Endothelial cell of umbilical vein (primary cell): ENCODE measurements around the gene MBD4. TPM values are rescaled to one million over a fixed set of nuclear protein-coding genes. Genes with fewer than 3 reads are reported as not detected.

Experiments
- BruUV-seq: library from RNA; stranded (reverse); fragments of 400-500 nt; replicated peaks from 2 replicates; lab custom pipeline; 2021; lab: Mats Ljungman, UMichigan
- CTCF ChIA-PET: fragments of 300-600, 350-600 bp; sonication (Branson Sonifier 250); formaldehyde crosslinking; loops from one replicate; lab custom pipeline; 2021; ENCODE audit warnings: antibody characterized with exemption, inconsistent platforms; lab: Charles Lee
- POLR2A ChIA-PET: fragments of 300-600, 350-600 bp; sonication (Branson Sonifier 250); formaldehyde crosslinking; loops from one replicate; lab custom pipeline; 2021; ENCODE audit warnings: antibody characterized with exemption, inconsistent platforms; lab: Charles Lee
- DNase-seq: peaks from one replicate; pipeline ENCODE4 v3.0.0-alpha.2; 2011; ENCODE audit warnings: low read depth, low spot score
- FAIRE-seq: peaks from 2 replicates; lab custom pipeline; 2011; peaks lifted over from hg19 to GRCh38; lab: Jason Lieb, UNC
- H2AFZ ChIP-seq: 2 replicates; pipeline ENCODE4 v1.6.0; 2012; ENCODE audit warnings: low read depth, low read length, control low read depth, inconsistent platforms
- H3K27ac ChIP-seq: 2 replicates; pipeline ENCODE4 v1.5.1; 2011; ENCODE audit warnings: low read depth, mild to moderate bottlenecking, control low read depth, low read length, moderate library complexity; ENCODE audit not compliant: insufficient read depth
- H3K27me3 ChIP-seq, 2 experiments: 2 replicates each; pipeline versions ENCODE4 v1.6.0 to v1.6.1; 2011; ENCODE audit warnings: low read length in 2 of 2, mixed read lengths in 1 of 2; ENCODE audit not compliant: control insufficient read depth in 2 of 2, insufficient read depth in 2 of 2
- H3K36me3 ChIP-seq, 2 experiments: 2 replicates in 1 of 2; 3 replicates in 1 of 2; pipeline ENCODE4 v1.5.1; 2011; ENCODE audit warnings: low read length in 2 of 2, mild to moderate bottlenecking in 1 of 2, moderate library complexity in 1 of 2; ENCODE audit not compliant: control insufficient read depth in 2 of 2, insufficient read depth in 2 of 2; ENCODE audit errors: extremely low read depth in 1 of 2
- H3K4me1 ChIP-seq: 3 replicates; pipeline ENCODE4 v1.5.1; 2011; ENCODE audit warnings: mild to moderate bottlenecking, low read length; ENCODE audit not compliant: control insufficient read depth, insufficient read depth; ENCODE audit errors: extremely low read depth
- H3K4me2 ChIP-seq: 2 replicates; pipeline ENCODE4 v1.6.1; 2011; ENCODE audit warnings: low read length, control low read depth, mixed read lengths; ENCODE audit not compliant: insufficient read depth
- H3K4me3 ChIP-seq, 3 experiments: fragments of 200-600 bp in 1 of 3; sonication (generic), shearing (Covaris generic) in 1 of 3; replicated peaks in 1 of 3; 2 replicates each; pipeline ENCODE4 v1.5.1; 2011 to 2016; ENCODE audit warnings: control low read depth in 3 of 3, low read length in 3 of 3, mild to moderate bottlenecking in 2 of 3, inconsistent platforms in 1 of 3, low read depth in 1 of 3, moderate library complexity in 1 of 3; ENCODE audit not compliant: insufficient read depth in 1 of 3
- H3K79me2 ChIP-seq: 2 replicates; pipeline ENCODE4 v1.6.0; 2012; ENCODE audit warnings: low read length, inconsistent platforms; ENCODE audit not compliant: control insufficient read depth, insufficient read depth
- H3K9ac ChIP-seq: replicated peaks from 2 replicates; pipeline ENCODE3; 2011; ENCODE audit warnings: low read length, control low read depth; ENCODE audit not compliant: insufficient read depth; ENCODE audit errors: extremely low read depth
- H3K9me1 ChIP-seq: replicated peaks from 3 replicates; pipeline ENCODE4 v1.6.0; 2011; ENCODE audit warnings: mild to moderate bottlenecking, low read length; ENCODE audit not compliant: control insufficient read depth, insufficient read depth; ENCODE audit errors: extremely low read depth
- H3K9me3 ChIP-seq: replicated peaks from 2 replicates; pipeline ENCODE4 v1.5.1; 2012; ENCODE audit warnings: low read length, inconsistent platforms; ENCODE audit not compliant: control insufficient read depth, insufficient read depth
- H4K20me1 ChIP-seq: replicated peaks from 2 replicates; pipeline ENCODE3; 2011; ENCODE audit warnings: mild to moderate bottlenecking, low read length; ENCODE audit not compliant: control insufficient read depth, insufficient read depth; ENCODE audit errors: extremely low read depth
- EZH2 ChIP-seq: IDR thresholded peaks from 2 replicates; pipeline ENCODE4 v1.6.1; 2012; ENCODE audit warnings: borderline replicate concordance, low read depth, mild to moderate bottlenecking, moderate library complexity, low read length, inconsistent platforms; ENCODE audit not compliant: severe bottlenecking
- FOS ChIP-seq: IDR thresholded peaks from 2 replicates; pipeline ENCODE4 v1.6.1; 2011; ENCODE audit warnings: mild to moderate bottlenecking, low read length, moderate library complexity, borderline replicate concordance; ENCODE audit not compliant: insufficient read depth
- GATA2 ChIP-seq: IDR thresholded peaks from 2 replicates; pipeline ENCODE4 v1.7.0; 2011; ENCODE audit warnings: low read depth, mild to moderate bottlenecking, moderate library complexity, mixed read lengths, low read length; ENCODE audit not compliant: insufficient read length, insufficient read depth
- JUN ChIP-seq: IDR thresholded peaks from 2 replicates; pipeline ENCODE4 v1.6.1; 2011; ENCODE audit warnings: borderline replicate concordance, low read depth; ENCODE audit not compliant: insufficient read length, insufficient read depth
- MYC ChIP-seq: IDR thresholded peaks from one replicate; pipeline ENCODE4 v1.6.1; 2011; ENCODE audit warnings: mild to moderate bottlenecking, low read depth, low read length
- POLR2A ChIP-seq: IDR thresholded peaks from 2 replicates; pipeline ENCODE4 v1.6.1; 2012; ENCODE audit warnings: low read depth, mild to moderate bottlenecking, control low read depth, low read length
- POLR2AphosphoS5 ChIP-seq: IDR thresholded peaks from 2 replicates; pipeline ENCODE4 v1.6.1; 2012; ENCODE audit warnings: low read depth, mild to moderate bottlenecking, control low read depth, low read length, moderate library complexity; ENCODE audit not compliant: insufficient read depth
- dilution Hi-C: fragments of 300-500 bp; cut with MboI; formaldehyde crosslinking; loops from one replicate; pipeline ENCODE4 v1.15.0; 2019; ENCODE audit warnings: low sequenced_read_pairs; ENCODE audit not compliant: extremely low pct_ligation_motif_present
- intact Hi-C: fragments of 100-400 bp; cut with micrococcal nuclease; formaldehyde crosslinking; loops from one replicate; pipeline ENCODE4 v1.10.0; 2022
- polyA plus RNA-seq, 4 experiments: library from polyadenylated mRNA; depleted of rRNA in 3 of 4; stranded (reverse) in 3 of 4; unstranded in 1 of 4; fragments of >200 nt; gene quantifications; 2 replicates each; pipeline versions ENCODE4 v1.2.1 to v1.2.3, GENCODE V29; 2011 to 2012; ENCODE audit warnings: missing spikeins in 1 of 4
- total RNA-seq: library from RNA; stranded (reverse); gene quantifications from 2 replicates; pipeline ENCODE4 v1.2.3, GENCODE V29; 2021
- TF ChIP-seq, protein P1 (sequence below): IDR thresholded peaks from 2 replicates; pipeline ENCODE4 v1.6.1; 2011; ENCODE audit not compliant: insufficient read depth, insufficient read length
- TF ChIP-seq, protein P2 (sequence below), 2 donors: IDR thresholded peaks; 1 replicate in 1 of 2; 2 replicates in 1 of 2; pipeline ENCODE4 v1.5.1; 2011; ENCODE audit warnings: low read length in 2 of 2, mild to moderate bottlenecking in 2 of 2, moderate library complexity in 2 of 2, control low read depth in 1 of 2, inconsistent platforms in 1 of 2, low read depth in 1 of 2; ENCODE audit not compliant: insufficient read depth in 1 of 2; ENCODE audit errors: extremely low read depth in 1 of 2

MBD4 gene
- total and polyA plus RNA-seq, 2 donors (not counting 3 experiments of a cell fraction or from before 2014, with no cell fraction given) = 17.4 to 39.5 TPM

DNA sequence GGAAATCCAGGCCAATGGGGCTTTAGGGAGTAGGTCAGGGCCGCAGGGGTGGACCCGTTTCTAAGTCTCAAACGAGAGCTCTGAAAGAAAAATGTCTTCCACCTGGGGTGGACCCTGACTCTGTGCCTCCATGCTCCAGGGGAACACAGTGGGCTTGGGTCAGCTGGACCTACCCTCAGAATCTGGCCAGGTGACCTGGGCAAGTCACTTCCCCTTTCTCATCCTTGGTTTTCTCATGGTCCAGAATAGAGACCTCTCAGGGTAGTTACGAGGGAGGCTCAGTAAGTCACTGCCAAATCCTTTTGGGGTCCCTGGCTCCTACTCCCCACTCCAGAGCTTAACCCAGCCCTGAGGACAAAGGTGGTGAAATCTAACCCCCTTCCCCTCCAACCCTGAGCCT lies 37.1 kb downstream of the MBD4 start:
- Histone ChIP-seq H3K9ac (no peak overlapping the region), H3K27ac (no peak overlapping the region), H3K4me3 (no peak overlapping the region), H3K9me3 (no peaks in the 10 kb centered on the region), H4K20me1 (no peaks in the 10 kb centered on the region), H3K79me2 (peaks cover 16% of the 10 kb centered on the region), H3K36me3 (no peaks in the 10 kb centered on the region), H3K9me1 (no peaks in the 10 kb centered on the region), H3K4me2 (no peak overlapping the region), H3K4me1 (peaks cover 4% of the 10 kb centered on the region), H2AFZ (no peak overlapping the region), H3K27me3 (peaks cover 0 to 5% of the 10 kb centered on the region in 2 experiments)
- BruUV-seq = no TSS peak
- ChIA-PET CTCF (interaction anchor here (0.7 kb wide), 1 partner anchor 12 kb away, joined by 4 read pairs; no protein-coding TSS in a partner anchor), POLR2A (no interaction called here)
- dilution Hi-C loops = no loop called here
- DNase-seq (no peak), FAIRE-seq (no peak)
- TF ChIP-seq POLR2A (no peak), MYC (no peak), FOS (no peak), POLR2AphosphoS5 (no peak), EZH2 (no peak), GATA2 (no peak), JUN (no peak)
- TF ChIP-seq, protein P1, sequence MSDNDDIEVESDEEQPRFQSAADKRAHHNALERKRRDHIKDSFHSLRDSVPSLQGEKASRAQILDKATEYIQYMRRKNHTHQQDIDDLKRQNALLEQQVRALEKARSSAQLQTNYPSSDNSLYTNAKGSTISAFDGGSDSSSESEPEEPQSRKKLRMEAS = no peak
- TF ChIP-seq, protein P2, sequence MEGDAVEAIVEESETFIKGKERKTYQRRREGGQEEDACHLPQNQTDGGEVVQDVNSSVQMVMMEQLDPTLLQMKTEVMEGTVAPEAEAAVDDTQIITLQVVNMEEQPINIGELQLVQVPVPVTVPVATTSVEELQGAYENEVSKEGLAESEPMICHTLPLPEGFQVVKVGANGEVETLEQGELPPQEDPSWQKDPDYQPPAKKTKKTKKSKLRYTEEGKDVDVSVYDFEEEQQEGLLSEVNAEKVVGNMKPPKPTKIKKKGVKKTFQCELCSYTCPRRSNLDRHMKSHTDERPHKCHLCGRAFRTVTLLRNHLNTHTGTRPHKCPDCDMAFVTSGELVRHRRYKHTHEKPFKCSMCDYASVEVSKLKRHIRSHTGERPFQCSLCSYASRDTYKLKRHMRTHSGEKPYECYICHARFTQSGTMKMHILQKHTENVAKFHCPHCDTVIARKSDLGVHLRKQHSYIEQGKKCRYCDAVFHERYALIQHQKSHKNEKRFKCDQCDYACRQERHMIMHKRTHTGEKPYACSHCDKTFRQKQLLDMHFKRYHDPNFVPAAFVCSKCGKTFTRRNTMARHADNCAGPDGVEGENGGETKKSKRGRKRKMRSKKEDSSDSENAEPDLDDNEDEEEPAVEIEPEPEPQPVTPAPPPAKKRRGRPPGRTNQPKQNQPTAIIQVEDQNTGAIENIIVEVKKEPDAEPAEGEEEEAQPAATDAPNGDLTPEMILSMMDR (IDR thresholded peaks at IDR 0.05; ENCODE audit: extremely low read depth in 1 of 2, insufficient read depth in 1 of 2, low read depth in 1 of 2, low read length in 2 of 2) = no peak
- intact Hi-C loops = no loop called here
